H1 (cell line): ENCODE measurements around the gene NFATC1. TPM values are rescaled to one million over a fixed set of nuclear protein-coding genes. Genes with fewer than 3 reads are reported as not detected.

Source experiments
- CTCF ChIA-PET: fragments of 300-600 bp; sonication (Branson Sonifier 250); formaldehyde crosslinking; loops from one replicate; lab custom pipeline; 2021; ENCODE audit not compliant: partially characterized antibody; lab: Charles Lee
- POLR2A ChIA-PET: fragments of 300-600 bp; sonication (Branson Sonifier 250); formaldehyde crosslinking; loops from one replicate; lab custom pipeline; 2021; ENCODE audit warnings: inconsistent platforms; ENCODE audit not compliant: partially characterized antibody; lab: Charles Lee
- DNase-seq, 2 experiments: peaks; one replicate each; pipeline versions ENCODE4 v3.0.0 to v3.0.0-alpha.2; 2010 to 2022; ENCODE audit warnings: low spot score in 2 of 2, low read depth in 1 of 2, mixed read lengths in 1 of 2
- FAIRE-seq: peaks from 2 replicates; lab custom pipeline; 2011; peaks lifted over from hg19 to GRCh38; lab: Jason Lieb, UNC
- H2AFZ ChIP-seq: 2 replicates; pipeline ENCODE4 v1.8.1; 2012; ENCODE audit warnings: low read length, inconsistent platforms
- H2AK5ac ChIP-seq: 2 replicates; pipeline ENCODE4 v1.6.1; 2013; ENCODE audit warnings: low read depth, low read length
- H2BK120ac ChIP-seq: replicated peaks from 2 replicates; pipeline ENCODE3; 2013; ENCODE audit warnings: low read depth, low read length, inconsistent platforms
- H2BK12ac ChIP-seq: 2 replicates; pipeline ENCODE4 v1.6.1; 2013; ENCODE audit warnings: low read depth, low read length
- H2BK15ac ChIP-seq: 2 replicates; pipeline ENCODE4 v1.6.1; 2013; ENCODE audit warnings: low read length
- H2BK20ac ChIP-seq: 2 replicates; pipeline ENCODE4 v1.6.1; 2013; ENCODE audit warnings: low read length
- H2BK5ac ChIP-seq: 2 replicates; pipeline ENCODE4 v1.6.1; 2013; ENCODE audit warnings: low read depth, low read length
- H3K14ac ChIP-seq: 2 replicates; pipeline ENCODE4 v1.6.1; 2013; ENCODE audit warnings: inconsistent platforms; ENCODE audit not compliant: insufficient read length
- H3K18ac ChIP-seq: 2 replicates; pipeline ENCODE4 v1.6.1; 2013; ENCODE audit warnings: low read length; ENCODE audit errors: extremely low read depth
- H3K23ac ChIP-seq: 2 replicates; pipeline ENCODE4 v1.6.1; 2013; ENCODE audit warnings: inconsistent platforms; ENCODE audit not compliant: insufficient read length
- H3K23me2 ChIP-seq: 2 replicates; pipeline ENCODE4 v1.6.1; 2013; ENCODE audit warnings: low read depth, low read length
- H3K27ac ChIP-seq: 2 replicates; pipeline ENCODE4 v1.6.1; 2011; ENCODE audit warnings: low read depth, low read length, inconsistent platforms
- H3K27me3 ChIP-seq, 4 experiments: replicated peaks in 1 of 4; 1 replicate in 1 of 4; 2 replicates in 3 of 4; pipeline versions ENCODE4 v1.6.1 to v1.8.1; 2011 to 2013; ENCODE audit warnings: low read length in 3 of 4, mild to moderate bottlenecking in 3 of 4, inconsistent platforms in 2 of 4, mixed read lengths in 2 of 4, moderate library complexity in 1 of 4; ENCODE audit not compliant: control insufficient read depth in 3 of 4, insufficient read depth in 3 of 4; ENCODE audit errors: extremely low read depth in 1 of 4
- H3K36me3 ChIP-seq, 4 experiments: 2 replicates each; pipeline versions ENCODE4 v1.6.1 to v1.8.1; 2011 to 2013; ENCODE audit warnings: mild to moderate bottlenecking in 4 of 4, low read length in 3 of 4, moderate library complexity in 2 of 4, control low read depth in 1 of 4, inconsistent platforms in 1 of 4; ENCODE audit not compliant: insufficient read depth in 4 of 4, control insufficient read depth in 2 of 4
- H3K4ac ChIP-seq: replicated peaks from 2 replicates; pipeline ENCODE3; 2013; ENCODE audit warnings: low read length, low read depth, mixed read lengths, inconsistent platforms; ENCODE audit not compliant: insufficient read length
- H3K4me1 ChIP-seq, 4 experiments: replicated peaks in 1 of 4; 1 replicate in 1 of 4; 2 replicates in 3 of 4; pipeline versions ENCODE4 v1.6.1 to v1.8.1; 2011 to 2013; ENCODE audit warnings: low read length in 3 of 4, inconsistent platforms in 2 of 4, mixed read lengths in 1 of 4; ENCODE audit not compliant: insufficient read depth in 4 of 4, control insufficient read depth in 3 of 4
- H3K4me2 ChIP-seq, 2 experiments: 2 replicates each; pipeline versions ENCODE4 v1.6.1 to v1.8.1; 2011 to 2013; ENCODE audit warnings: low read depth in 2 of 2, low read length in 2 of 2, control low read depth in 1 of 2, inconsistent platforms in 1 of 2, mild to moderate bottlenecking in 1 of 2; ENCODE audit not compliant: insufficient read depth in 1 of 2
- H3K4me3 ChIP-seq, 4 experiments: fragments of 200-600, 300-600 bp in 1 of 4; sonication (generic), shearing (Covaris generic), sonication (Bioruptor Twin) in 1 of 4; 2 replicates each; pipeline versions ENCODE4 v1.5.1 to v1.8.1; 2011 to 2016; ENCODE audit warnings: low read length in 4 of 4, low read depth in 3 of 4, control low read depth in 2 of 4, inconsistent platforms in 2 of 4, mild to moderate bottlenecking in 2 of 4, mixed read lengths in 1 of 4, moderate library complexity in 1 of 4; ENCODE audit not compliant: insufficient read depth in 2 of 4; ENCODE audit errors: extremely low read depth in 1 of 4
- H3K56ac ChIP-seq: replicated peaks from 2 replicates; pipeline ENCODE3; 2013; ENCODE audit warnings: low read depth, mild to moderate bottlenecking, mixed read lengths, low read length, inconsistent platforms; ENCODE audit not compliant: insufficient read length
- H3K79me1 ChIP-seq: 2 replicates; pipeline ENCODE4 v1.6.1; 2013; ENCODE audit warnings: low read depth, low read length, control low read depth
- H3K79me2 ChIP-seq, 2 experiments: 2 replicates each; pipeline versions ENCODE4 v1.6.1 to v1.8.1; 2012 to 2013; ENCODE audit warnings: low read length in 2 of 2, mild to moderate bottlenecking in 2 of 2, inconsistent platforms in 1 of 2; ENCODE audit not compliant: insufficient read depth in 2 of 2, control insufficient read depth in 1 of 2
- H3K9ac ChIP-seq, 4 experiments: replicated peaks in 1 of 4; 1 replicate in 1 of 4; 2 replicates in 3 of 4; pipeline versions ENCODE4 v1.6.1 to v1.8.1; 2011 to 2013; ENCODE audit warnings: low read depth in 3 of 4, low read length in 3 of 4, control low read depth in 2 of 4, mild to moderate bottlenecking in 2 of 4, moderate library complexity in 2 of 4, inconsistent platforms in 1 of 4; ENCODE audit errors: extremely low read depth in 1 of 4
- H3K9me3 ChIP-seq, 2 experiments: 2 replicates each; pipeline versions ENCODE4 v1.6.1 to v1.8.1; 2012 to 2013; ENCODE audit warnings: mild to moderate bottlenecking in 2 of 2, moderate library complexity in 2 of 2, control low read depth in 1 of 2, inconsistent platforms in 1 of 2, low read depth in 1 of 2, low read length in 1 of 2, mixed read lengths in 1 of 2; ENCODE audit not compliant: insufficient read depth in 2 of 2
- H4K20me1 ChIP-seq, 2 experiments: replicated peaks in 1 of 2; 2 replicates each; pipeline versions ENCODE3 to v1.8.1; 2011 to 2013; ENCODE audit warnings: inconsistent platforms in 2 of 2, low read length in 2 of 2, mild to moderate bottlenecking in 1 of 2; ENCODE audit not compliant: insufficient read depth in 2 of 2, control insufficient read depth in 1 of 2
- H4K5ac ChIP-seq: 2 replicates; pipeline ENCODE4 v1.6.1; 2013; ENCODE audit warnings: low read length, low read depth, mixed read lengths, inconsistent platforms; ENCODE audit not compliant: insufficient read length
- H4K8ac ChIP-seq: 2 replicates; pipeline ENCODE4 v1.8.0; 2013; ENCODE audit warnings: mild to moderate bottlenecking, moderate library complexity, low read length, inconsistent platforms; ENCODE audit not compliant: insufficient read depth; ENCODE audit errors: extremely low read depth
- H4K91ac ChIP-seq: replicated peaks from 2 replicates; pipeline ENCODE3; 2013; ENCODE audit warnings: low read length, mixed read lengths, inconsistent platforms; ENCODE audit not compliant: insufficient read length
- WGBS, 2 experiments: shearing (Covaris generic) in 1 of 2; methylation state at CpG; one replicate each; pipeline versions ENCODE4 v1.1.6 to v1.1.7; 2013 to 2015; ENCODE audit warnings: low lambda C conversion rate in 2 of 2, mixed read lengths in 2 of 2, inconsistent platforms in 1 of 2, low coverage in 1 of 2, missing lambda C conversion rate in 1 of 2; ENCODE audit not compliant: insufficient replicate concordance in 2 of 2, insufficient coverage in 1 of 2, insufficient read length in 1 of 2; ENCODE audit errors: extremely low coverage in 1 of 2, missing lambda C conversion rate in 1 of 2; 5-methylcytosine and 5-hydroxymethylcytosine counted together
- polyA plus RNA-seq, 7 experiments: library from polyadenylated mRNA; depleted of rRNA in 3 of 7; stranded (reverse) in 5 of 7; unstranded in 2 of 7; fragments of >200 nt in 5 of 7; fragments of 200-250 nt in 2 of 7; gene quantifications; 1 replicate in 5 of 7; 2 replicates in 1 of 7; 4 replicates in 1 of 7; pipeline versions ENCODE4 v1.2.1 to v1.2.3, GENCODE V29; 2011 to 2013; ENCODE audit warnings: missing spikeins in 2 of 7, mixed read lengths in 2 of 7
- total RNA-seq: library from RNA; stranded (reverse); fragmentation: NEBNext Ultra II Directional; extraction: Animal tissue kit (Norgen Biotek cat#: 25700); gene quantifications from 2 replicates; pipeline ENCODE4 v1.2.1, GENCODE V29; 2021

Gene NFATC1
- total and polyA plus RNA-seq, 2 of the 8 experiments (the other 6 are each of a cell fraction or from before 2014, with no cell fraction given) = 2.0 to 6.6 TPM

DNA sequence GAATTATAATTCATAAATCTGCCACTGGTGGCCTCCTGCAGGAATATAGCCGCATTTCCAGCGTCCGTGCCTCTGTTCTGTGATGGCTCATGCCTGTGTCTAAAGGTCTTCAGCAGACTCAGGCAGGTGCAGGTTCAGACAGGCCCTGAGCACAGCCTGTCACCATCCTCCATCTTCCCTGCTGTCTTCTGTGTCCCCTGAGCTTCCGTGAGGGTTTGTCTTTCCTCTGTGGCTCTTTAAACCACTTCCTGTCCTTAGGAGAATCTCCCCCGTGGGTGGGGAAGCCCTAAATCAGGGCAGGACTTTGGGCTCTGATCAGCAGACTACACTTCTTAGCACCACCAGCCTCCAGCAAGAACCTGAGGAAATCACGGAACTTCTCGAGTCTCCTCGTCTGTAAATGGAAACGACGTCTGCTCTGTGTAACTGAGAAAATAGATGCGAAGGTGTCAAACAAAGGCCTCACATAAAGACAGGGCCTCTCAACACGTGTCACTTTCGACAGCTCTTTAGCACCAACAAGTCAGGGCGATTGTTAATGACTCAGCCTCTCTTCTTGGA, 24.1 kb upstream of the NFATC1 start:
- H3K27me3 ChIP-seq = no peaks in the 10 kb centered on the region
- no peak overlapping the region for H2AFZ ChIP-seq
- no peak overlapping the region for H3K56ac ChIP-seq
- no peak overlapping the region for H3K4me2 ChIP-seq
- no peak overlapping the region for H3K18ac ChIP-seq
- H2BK12ac ChIP-seq = no peak overlapping the region
- H3K79me1 ChIP-seq = no peaks in the 10 kb centered on the region
- H3K9ac ChIP-seq = no peak overlapping the region
- DNase-seq (no peak), FAIRE-seq (no peak)
- no peak overlapping the region for H3K23ac ChIP-seq
- no peak overlapping the region for H2BK20ac ChIP-seq
- WGBS, 2 experiments = 89% methylated on average over 14 of the region's 14 CpGs; no CpG with 5 or more reads in 1 of the 2 experiments
- H2BK5ac ChIP-seq = no peak overlapping the region
- H2AK5ac ChIP-seq = no peak overlapping the region
- no peak overlapping the region for H4K91ac ChIP-seq
- H3K9me3 ChIP-seq = no peaks in the 10 kb centered on the region; a peak in 1 of 4 replicates
- no peaks in the 10 kb centered on the region for H3K23me2 ChIP-seq
- no peak overlapping the region for H3K4me3 ChIP-seq
- ChIA-PET POLR2A (no interaction called here), CTCF (interaction anchor here (1.8 kb wide), 1 partner anchor 9 kb away, joined by 5 read pairs; no protein-coding TSS in a partner anchor)
- no peak overlapping the region for H3K14ac ChIP-seq
- no peaks in the 10 kb centered on the region; a peak in 1 of 8 replicates for H3K36me3 ChIP-seq
- no peak overlapping the region for H3K27ac ChIP-seq
- peaks cover 0 to 1% of the 10 kb centered on the region in 2 experiments for H4K20me1 ChIP-seq
- H4K5ac ChIP-seq = no peak overlapping the region
- H4K8ac ChIP-seq = no peak overlapping the region
- H2BK15ac ChIP-seq = no peak overlapping the region
- H3K79me2 ChIP-seq = no peaks in the 10 kb centered on the region
- H2BK120ac ChIP-seq = no peak overlapping the region
- H3K4ac ChIP-seq = no peak overlapping the region
- H3K4me1 ChIP-seq = no peaks in the 10 kb centered on the region
